ENCODE data around the gene GAREM2. TPM values are rescaled to one million over a fixed set of nuclear protein-coding genes. Genes with fewer than 3 reads are reported as not detected.

The GAREM2 gene
- total RNA-seq, 1 donor from 2014 or later = 4.2 TPM

GRCh38 chr2:26170795-26171194 is 2.1 kb upstream of the GAREM2 start:
- H3K27me3 Mint-ChIP-seq (ENCODE audit: low read depth, unreplicated experiment) = peaks cover 40% of the 10 kb centered on the region
- Histone ChIP-seq H3K4me1 (ENCODE audit: insufficient read depth, low read length) (no peaks in the 10 kb centered on the region), H3K4me3 (ENCODE audit: insufficient read depth, low read depth, low read length) (no peak overlapping the region), H2AFZ (ENCODE audit: low read depth, low read length) (no peak overlapping the region), H3K27ac (ENCODE audit: low read depth, low read length) (no peak overlapping the region), H3K36me3 (ENCODE audit: insufficient read depth, low read length) (no peaks in the 10 kb centered on the region), H3K9ac (ENCODE audit: low read length) (no peak overlapping the region), H3K9me3 (ENCODE audit: insufficient read depth, low read depth, low read length) (no peaks in the 10 kb centered on the region), H4K20me1 (ENCODE audit: insufficient read depth, low read length) (no peaks in the 10 kb centered on the region), H3K27me3 (ENCODE audit: insufficient read depth, low read length) (peaks cover 12% of the 10 kb centered on the region), H3K79me2 (ENCODE audit: insufficient read depth, low read length) (no peaks in the 10 kb centered on the region), H3K4me2 (ENCODE audit: low read length) (no peak overlapping the region)
- DNase-seq (ENCODE audit: low read depth) = no peak
- TF ChIP-seq EZH2 (IDR thresholded peaks at IDR 0.05; ENCODE audit: insufficient read depth, low read length) (no peak), CTCF (IDR thresholded peaks at IDR 0.05; ENCODE audit: insufficient read depth, low read depth, low read length) (no peak)
- H3K4me3 Mint-ChIP-seq (ENCODE audit: unreplicated experiment) = no peak overlapping the region
- FAIRE-seq = no peak
- H3K9me3 Mint-ChIP-seq (ENCODE audit: unreplicated experiment) = peaks cover 5% of the 10 kb centered on the region
- no peaks in the 10 kb centered on the region for H3K4me1 Mint-ChIP-seq (ENCODE audit: low read depth, unreplicated experiment)
- H3K36me3 Mint-ChIP-seq (ENCODE audit: low read depth, unreplicated experiment) = no peaks in the 10 kb centered on the region
- H3K27ac Mint-ChIP-seq (ENCODE audit: unreplicated experiment) = no peak overlapping the region

DNA sequence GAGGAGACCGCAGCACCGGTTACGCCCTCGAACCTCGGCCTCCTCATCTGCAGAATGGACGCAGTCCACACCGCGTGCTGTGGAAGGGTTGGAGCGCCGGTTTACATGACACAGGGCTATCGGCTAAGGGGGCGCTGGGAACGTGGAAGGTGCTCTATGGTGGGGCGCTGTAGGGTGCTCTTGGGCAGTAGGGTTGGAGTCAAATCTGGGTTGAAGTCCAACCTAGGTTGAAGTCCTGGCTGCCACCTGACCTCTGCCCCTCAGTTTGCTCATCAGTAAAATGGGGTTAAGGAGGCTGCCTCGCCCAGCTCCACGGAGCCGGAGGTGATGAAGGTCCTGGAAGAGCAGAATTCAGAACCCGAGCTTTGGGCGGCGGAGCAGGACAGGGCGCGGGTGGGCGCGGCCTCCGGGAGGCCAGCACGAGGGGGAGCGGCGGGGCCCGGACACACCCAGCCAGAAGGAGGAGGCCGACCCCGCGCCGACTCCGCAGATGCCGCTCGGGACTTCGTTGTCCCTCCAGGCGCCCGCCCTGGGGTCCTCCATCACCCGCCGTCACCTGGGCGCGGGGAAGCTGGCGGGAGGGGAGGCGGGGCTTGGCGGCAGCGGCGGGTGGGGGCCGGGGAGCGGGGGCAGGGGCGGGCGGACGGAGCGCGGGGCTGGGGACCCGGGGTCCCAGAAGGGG is 558 bp upstream of the GAREM2 start:
- TF ChIP-seq CTCF (IDR thresholded peaks at IDR 0.05; ENCODE audit: insufficient read depth, low read depth, low read length) (no peak), EZH2 (IDR thresholded peaks at IDR 0.05; ENCODE audit: insufficient read depth, low read length) (peak; percentile 67)
- Histone ChIP-seq H3K4me3 (ENCODE audit: insufficient read depth, low read depth, low read length) (no peak overlapping the region), H3K27ac (ENCODE audit: low read depth, low read length) (no peak overlapping the region), H3K79me2 (ENCODE audit: insufficient read depth, low read length) (no peaks in the 10 kb centered on the region), H2AFZ (ENCODE audit: low read depth, low read length) (no peak overlapping the region), H3K4me2 (ENCODE audit: low read length) (peak overlapping the region; percentile 41), H3K9me3 (ENCODE audit: insufficient read depth, low read depth, low read length) (no peaks in the 10 kb centered on the region), H3K4me1 (ENCODE audit: insufficient read depth, low read length) (no peaks in the 10 kb centered on the region), H3K9ac (ENCODE audit: low read length) (no peak overlapping the region), H3K36me3 (ENCODE audit: insufficient read depth, low read length) (no peaks in the 10 kb centered on the region), H4K20me1 (ENCODE audit: insufficient read depth, low read length) (no peaks in the 10 kb centered on the region), H3K27me3 (ENCODE audit: insufficient read depth, low read length) (peaks cover 12% of the 10 kb centered on the region)
- H3K36me3 Mint-ChIP-seq (ENCODE audit: low read depth, unreplicated experiment) = no peaks in the 10 kb centered on the region
- H3K4me1 Mint-ChIP-seq (ENCODE audit: low read depth, unreplicated experiment) = peaks cover 2% of the 10 kb centered on the region
- peaks cover 5% of the 10 kb centered on the region for H3K9me3 Mint-ChIP-seq (ENCODE audit: unreplicated experiment)
- H3K27ac Mint-ChIP-seq (ENCODE audit: unreplicated experiment) = no peak overlapping the region
- no peak overlapping the region for H3K4me3 Mint-ChIP-seq (ENCODE audit: unreplicated experiment)
- no peak for DNase-seq (ENCODE audit: low read depth)
- H3K27me3 Mint-ChIP-seq (ENCODE audit: low read depth, unreplicated experiment) = peaks cover 51% of the 10 kb centered on the region
- FAIRE-seq = no peak

GRCh38 chr2:26173776-26174482 is 1.0 kb downstream of the GAREM2 start:
- H3K36me3 Mint-ChIP-seq (ENCODE audit: low read depth, unreplicated experiment) = no peaks in the 10 kb centered on the region
- no peak overlapping the region for H3K27ac ChIP-seq (ENCODE audit: low read depth, low read length)
- H3K4me1 Mint-ChIP-seq (ENCODE audit: low read depth, unreplicated experiment) = peaks cover 2% of the 10 kb centered on the region
- H2AFZ ChIP-seq (ENCODE audit: low read depth, low read length) = no peak overlapping the region
- H3K9me3 Mint-ChIP-seq (ENCODE audit: unreplicated experiment) = peaks cover 5% of the 10 kb centered on the region
- no peak overlapping the region for H3K4me2 ChIP-seq (ENCODE audit: low read length)
- TF ChIP-seq CTCF (IDR thresholded peaks at IDR 0.05; ENCODE audit: insufficient read depth, low read depth, low read length) (no peak), EZH2 (IDR thresholded peaks at IDR 0.05; ENCODE audit: insufficient read depth, low read length) (peak; percentile 76)
- DNase-seq (ENCODE audit: low read depth) = no peak
- peak overlapping the region; percentile 40 for H3K4me3 Mint-ChIP-seq (ENCODE audit: unreplicated experiment)
- H4K20me1 ChIP-seq (ENCODE audit: insufficient read depth, low read length) = no peaks in the 10 kb centered on the region
- peaks cover 12% of the 10 kb centered on the region for H3K27me3 ChIP-seq (ENCODE audit: insufficient read depth, low read length)
- no peaks in the 10 kb centered on the region for H3K36me3 ChIP-seq (ENCODE audit: insufficient read depth, low read length)
- no peaks in the 10 kb centered on the region for H3K79me2 ChIP-seq (ENCODE audit: insufficient read depth, low read length)
- no peak overlapping the region for H3K4me3 ChIP-seq (ENCODE audit: insufficient read depth, low read depth, low read length)
- H3K4me1 ChIP-seq (ENCODE audit: insufficient read depth, low read length) = no peaks in the 10 kb centered on the region
- no peaks in the 10 kb centered on the region for H3K9me3 ChIP-seq (ENCODE audit: insufficient read depth, low read depth, low read length)
- no peak overlapping the region for H3K9ac ChIP-seq (ENCODE audit: low read length)
- H3K27ac Mint-ChIP-seq (ENCODE audit: unreplicated experiment) = no peak overlapping the region
- FAIRE-seq = no peak
- peaks cover 52% of the 10 kb centered on the region for H3K27me3 Mint-ChIP-seq (ENCODE audit: low read depth, unreplicated experiment)
